DMS 273 treated with DMSO at 0.1 percent for 48 hours (cell line): ENCODE results near the gene PLXNA4.

Experiments used
- DNase-seq: peaks from one replicate; lab custom pipeline; 2025; lab: John Stamatoyannopoulos, UW

PLXNA4 gene

DNA sequence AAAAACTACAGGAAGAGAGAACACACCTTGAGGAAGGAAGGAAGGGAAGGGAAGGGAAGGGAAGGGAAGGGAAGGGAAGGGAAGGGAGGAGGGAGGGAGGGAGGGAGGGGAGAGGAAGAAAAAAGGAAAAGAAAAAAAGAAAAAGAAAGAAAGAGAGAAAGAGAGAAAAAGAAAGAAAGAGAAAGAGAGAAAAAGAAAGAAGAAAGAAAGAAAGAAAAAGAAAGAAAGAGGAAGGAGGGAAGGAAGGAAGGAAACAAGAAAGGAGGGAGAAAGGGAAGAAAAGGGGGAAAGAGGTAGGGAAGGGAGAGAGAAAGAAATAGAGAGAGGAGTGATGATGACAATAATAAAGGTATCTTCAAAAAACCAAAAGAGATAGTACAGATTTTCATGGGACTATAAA is 12.3 kb upstream of the PLXNA4 start:
- DNase-seq, result no peak

DNA sequence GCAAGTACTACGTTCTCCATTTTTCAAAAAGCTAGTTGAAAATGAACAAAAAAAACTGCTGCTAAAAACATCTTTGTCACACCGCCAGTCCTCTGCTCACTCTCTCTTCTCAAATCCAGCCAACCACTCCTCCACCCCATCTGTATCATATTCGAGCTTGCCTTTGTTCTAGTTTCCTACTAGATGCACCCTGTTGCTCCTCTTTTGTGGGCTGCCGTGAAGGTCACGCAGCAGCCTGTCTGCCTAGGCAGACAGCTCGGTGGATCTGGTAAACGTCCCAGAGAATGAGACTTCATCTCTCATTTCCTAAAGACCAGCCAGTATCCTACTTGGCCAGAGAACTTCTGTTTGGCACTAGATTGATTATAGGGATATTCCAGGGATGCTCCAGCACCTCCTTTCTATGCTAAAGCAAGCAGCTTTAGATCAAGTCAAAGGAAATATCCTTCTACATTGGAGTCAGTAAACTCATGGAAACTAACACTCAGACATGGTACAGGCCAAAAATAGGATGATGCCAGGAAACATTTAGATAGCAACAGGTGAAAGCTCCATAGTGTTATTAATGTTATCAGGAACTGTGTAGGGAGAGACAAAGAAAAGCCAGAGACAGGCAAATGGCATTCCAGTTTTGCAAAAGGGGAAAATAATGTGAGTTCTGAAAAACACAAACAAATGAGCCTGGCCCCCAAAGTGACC is 8.7 kb upstream of the PLXNA4 start:
- DNase-seq, result no peak

GRCh38 chr7:132581431-132581830 is 5.2 kb upstream of the PLXNA4 start:
- no peak for DNase-seq

- DNase-seq, result peak; percentile 68
Measured at GRCh38 chr7:132580717-132581285, 4.5 kb upstream of the PLXNA4 start.

GRCh38 chr7:132580277-132580676 is 4.0 kb upstream of the PLXNA4 start:
- no peak for DNase-seq

- no peak for DNase-seq
Measured at GRCh38 chr7:132579260-132579899, 3.1 kb upstream of the PLXNA4 start.

DNA sequence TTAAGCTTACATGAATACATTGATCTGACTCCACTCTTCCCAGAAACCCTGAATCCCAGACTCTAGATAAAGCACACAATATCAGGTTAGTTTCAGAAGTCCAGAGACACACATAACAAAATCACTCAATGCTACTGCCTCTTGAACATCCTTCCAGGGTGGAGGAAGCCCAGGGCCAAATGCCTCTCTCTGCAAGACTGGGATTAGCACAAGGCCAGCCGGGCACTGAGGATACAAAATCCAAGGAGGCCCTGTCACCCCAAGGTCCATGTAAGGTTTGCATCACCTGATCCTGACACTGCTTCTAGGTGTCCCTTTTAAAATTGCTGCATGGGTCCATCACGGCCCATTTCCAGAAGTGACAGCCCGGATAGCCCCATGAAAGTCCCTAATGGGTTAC is 2.6 kb upstream of the PLXNA4 start:
- no peak for DNase-seq

DNA sequence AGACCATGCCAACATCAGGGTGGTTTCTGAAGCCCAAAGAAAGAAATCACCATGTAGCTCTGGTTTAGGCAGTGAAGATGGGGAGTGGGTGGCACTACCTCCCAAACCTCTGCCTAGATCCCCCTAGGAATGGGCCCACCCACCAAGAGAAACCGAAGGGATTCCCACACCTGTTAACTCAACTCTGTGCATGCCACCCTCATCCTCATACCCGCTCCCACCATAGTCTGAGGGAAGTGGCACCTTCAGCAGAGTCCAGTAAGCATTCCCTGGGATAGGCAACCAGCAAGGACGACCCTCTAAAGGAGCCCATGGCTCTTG is 1.7 kb upstream of the PLXNA4 start:
- no peak for DNase-seq

- DNase-seq, result peak; percentile 47
Measured at GRCh38 chr7:132577206-132578049, 1.2 kb upstream of the PLXNA4 start.

DNA sequence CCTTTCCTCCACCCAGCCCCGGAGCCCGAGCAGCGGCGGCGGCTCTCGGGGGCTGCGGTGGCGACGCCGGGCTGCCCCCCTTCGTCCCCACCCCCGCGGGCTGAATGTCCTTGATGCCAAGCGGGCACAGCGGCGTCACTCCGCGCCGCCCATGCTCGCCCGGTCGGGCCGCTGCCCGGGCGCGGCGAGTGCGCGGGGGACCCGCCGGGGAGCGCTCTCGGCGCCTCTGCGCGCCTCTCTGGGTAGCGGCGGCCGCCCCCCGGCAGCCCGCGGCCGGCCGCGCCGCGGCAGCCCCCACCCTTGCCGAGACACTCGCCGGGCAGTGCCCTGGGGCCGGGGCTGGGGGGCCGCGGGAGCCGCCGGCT is 433 bp upstream of the PLXNA4 start:
- no peak for DNase-seq

DNA sequence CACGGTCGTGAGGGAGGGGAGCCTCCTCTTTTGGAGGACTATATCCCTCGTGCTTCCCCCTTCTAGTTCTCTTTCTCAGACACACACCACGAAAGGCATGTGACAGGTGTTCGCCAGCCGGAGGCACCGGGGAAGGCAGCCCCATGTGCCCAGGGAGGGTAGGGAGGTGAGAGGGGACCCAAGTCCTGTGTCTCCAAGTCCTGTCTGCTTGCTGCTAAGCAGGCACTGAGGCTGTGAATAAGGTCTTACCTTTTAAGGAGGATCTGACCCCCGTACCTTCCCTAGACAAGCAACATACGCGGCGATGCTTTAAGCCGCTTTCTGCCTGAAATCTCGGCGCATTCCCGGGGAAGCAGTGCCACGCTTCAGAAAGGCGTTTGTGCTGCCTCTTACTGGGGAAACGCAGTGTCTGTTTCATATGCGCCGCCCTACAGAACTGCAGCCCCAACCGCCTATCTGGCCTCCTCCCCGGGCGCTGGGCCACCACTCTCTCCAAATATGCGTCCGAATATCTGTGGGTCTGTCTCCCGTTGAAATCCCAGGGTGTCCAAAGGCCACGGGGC is 770 bp downstream of the PLXNA4 start:
- peak; percentile 52 for DNase-seq

- DNase-seq, result no peak
Measured at GRCh38 chr7:132574223-132574622, 2.0 kb downstream of the PLXNA4 start.

- no peak for DNase-seq
Measured at GRCh38 chr7:132573251-132573955, 2.9 kb downstream of the PLXNA4 start.

DNA sequence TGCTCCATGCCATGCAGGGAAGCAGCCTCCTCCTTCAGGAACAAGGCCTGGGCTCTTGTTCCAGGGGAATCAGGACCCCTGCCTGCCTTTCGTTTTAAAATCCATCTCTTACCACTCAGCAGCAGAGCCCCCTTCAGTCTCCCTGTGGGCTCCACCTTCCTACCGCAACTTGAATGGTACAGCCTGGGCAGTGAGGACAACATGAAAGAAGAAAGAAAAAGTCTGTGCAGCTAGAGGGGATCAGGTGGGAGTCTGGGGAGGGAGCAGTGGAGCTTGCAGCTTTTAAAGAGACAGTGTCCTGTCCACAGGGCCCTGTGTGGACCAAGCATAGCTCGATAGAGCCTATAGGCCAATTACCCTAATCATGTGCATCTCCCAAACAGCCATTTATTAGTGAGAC is 3.7 kb downstream of the PLXNA4 start:
- DNase-seq, result no peak

GRCh38 chr7:132571970-132572369 is 4.3 kb downstream of the PLXNA4 start:
- no peak for DNase-seq

- no peak for DNase-seq
Measured at GRCh38 chr7:132569884-132570614, 6.2 kb downstream of the PLXNA4 start.

- no peak for DNase-seq
Measured at GRCh38 chr7:132568962-132569361, 7.3 kb downstream of the PLXNA4 start.

DNA sequence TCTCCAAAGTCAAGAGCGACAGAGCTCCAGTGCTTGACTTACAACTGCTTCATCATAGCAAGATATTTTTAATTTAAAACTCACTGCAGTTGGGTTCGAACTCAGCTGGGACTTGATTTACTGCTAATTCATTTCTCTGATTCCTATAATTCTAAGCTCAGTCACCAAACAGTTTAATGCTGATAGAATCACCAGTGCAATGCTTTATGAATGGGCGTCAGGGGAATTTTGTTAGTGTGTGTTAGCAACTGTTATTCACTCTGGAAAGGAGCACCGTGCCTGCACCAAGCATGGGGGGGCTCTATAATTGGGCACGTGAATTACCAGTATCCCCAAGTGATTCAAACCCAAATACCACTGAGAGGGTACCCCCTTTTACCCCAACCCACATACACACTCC is 10.4 kb downstream of the PLXNA4 start:
- no peak for DNase-seq

DNA sequence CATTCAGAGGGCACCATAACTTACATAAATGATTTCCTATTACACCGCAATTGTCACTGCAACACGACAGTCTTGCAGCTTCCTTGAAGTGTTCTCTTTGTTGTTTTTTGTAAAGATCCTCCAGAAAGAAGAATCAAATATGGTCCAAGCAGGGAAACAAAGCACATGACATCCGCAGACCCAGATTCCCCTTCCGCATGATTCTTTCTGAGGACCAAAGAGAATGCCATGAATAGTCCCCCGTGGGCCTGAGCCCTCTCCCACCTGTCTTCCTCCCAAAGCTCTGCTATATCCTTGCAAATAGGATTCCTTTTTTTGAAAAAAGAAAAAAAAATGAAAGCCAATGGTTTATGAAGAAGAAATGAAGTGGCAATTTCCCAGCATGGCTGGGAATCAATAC is 10.8 kb downstream of the PLXNA4 start:
- DNase-seq, result no peak

DNA sequence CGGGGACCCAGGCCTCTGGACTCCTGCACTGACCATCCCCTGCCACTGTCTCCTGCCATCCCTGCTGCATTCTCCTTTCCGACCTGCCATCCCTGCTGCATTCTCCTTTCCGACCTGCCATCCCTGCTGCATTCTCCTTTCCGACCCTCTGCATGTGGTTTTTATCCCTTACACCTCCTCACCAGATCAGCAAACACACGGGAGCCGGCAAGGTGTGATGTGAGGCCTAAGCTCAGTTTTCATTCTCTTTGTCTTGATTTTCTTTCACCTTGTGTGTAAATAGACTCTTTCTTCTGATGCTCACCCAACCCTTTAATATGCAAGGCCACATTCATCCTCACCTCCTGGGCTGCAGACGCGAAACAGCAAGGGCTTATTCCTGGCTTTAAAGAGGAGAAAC is 11.4 kb downstream of the PLXNA4 start:
- no peak for DNase-seq

GRCh38 chr7:132564090-132564489 is 12.2 kb downstream of the PLXNA4 start:
- no peak for DNase-seq
